Activated T-cell treated with anti-CD3 and anti-CD28 coated beads, Interleukin-2, amount 50 U/mL, for 72 hours (primary cell): Measurements from ENCODE around the gene C19orf25. TPM values are rescaled to one million over a fixed set of nuclear protein-coding genes. Genes with fewer than 3 reads are reported as not detected.
A peak's percentile ranks its signal among the peaks of the same experiment; 100 is the strongest.

ENCODE experiments used
- ATAC-seq, 2 donors: fragments of 150-1000 bp; cut with Tn5 transposase; replicated peaks in 1 of 2; 2 replicates each; pipeline ENCODE4 v1.10.0; 2021; ENCODE audit warnings: moderate library complexity in 2 of 2, mild to moderate bottlenecking in 1 of 2
- DNase-seq, 2 donors: peaks; one replicate each; pipeline ENCODE4 v3.0.0; 2021 to 2022; ENCODE audit warnings: mixed read lengths in 1 of 2
- H3K27ac Mint-ChIP-seq: one replicate; pipeline ENCODE4 v1.8.0; 2022; ENCODE audit warnings: mild to moderate bottlenecking, moderate library complexity, mixed read lengths
- H3K27me3 Mint-ChIP-seq: one replicate; pipeline ENCODE4 v1.8.0; 2022; ENCODE audit warnings: low read depth, mixed read lengths
- H3K36me3 Mint-ChIP-seq, 2 donors: one replicate each; pipeline ENCODE4 v1.8.0; 2022; ENCODE audit warnings: mixed read lengths in 2 of 2, mild to moderate bottlenecking in 1 of 2; ENCODE audit not compliant: insufficient read depth in 2 of 2
- H3K4me1 Mint-ChIP-seq: one replicate; pipeline ENCODE4 v1.8.0; 2022; ENCODE audit warnings: low read depth, mixed read lengths
- H3K4me3 Mint-ChIP-seq, 2 donors: one replicate each; pipeline ENCODE4 v1.8.0; 2022; ENCODE audit warnings: mild to moderate bottlenecking in 2 of 2, mixed read lengths in 2 of 2, moderate library complexity in 2 of 2
- H3K9me3 Mint-ChIP-seq, 2 donors: one replicate each; pipeline ENCODE4 v1.8.0; 2022; ENCODE audit warnings: mixed read lengths in 2 of 2
- total RNA-seq, 2 donors: library from RNA; stranded (reverse); gene quantifications; one replicate each; pipeline ENCODE4 v1.2.3, GENCODE V29; 2022

Gene C19orf25
- total RNA-seq: 10 to 100 TPM; 28.1 to 31.7 TPM

- peak within 1 kb of the TSS; percentile 77 for H3K27ac Mint-ChIP-seq
- H3K4me1 Mint-ChIP-seq: peaks cover 31% of the 10 kb centered on the region
- ATAC-seq (peak; percentile 98 to 99), DNase-seq (peak; percentile 96 to 97)
- H3K36me3 Mint-ChIP-seq: peaks cover 2 to 6% of the 10 kb centered on the region in 2 donors
- H3K4me3 Mint-ChIP-seq: peak within 1 kb of the TSS; percentile 90 to 99
- no peaks in the 10 kb centered on the region for H3K27me3 Mint-ChIP-seq
- H3K9me3 Mint-ChIP-seq: no peaks in the 10 kb centered on the region
Observed at GRCh38 chr19:1478934-1479707, at the start of gene C19orf25. C19orf25 (minus strand) TSS chr19:1479215; CDS start chr19:1478903, 312 bp downstream.

- no peak for ATAC-seq
Observed at GRCh38 chr19:1527650-1528309, 48.8 kb upstream of the C19orf25 start.

GRCh38 chr19:1526979-1527649 lies 48.1 kb upstream of the C19orf25 start:
- Mint-ChIP-seq H3K27me3 (peaks cover 30% of the 10 kb centered on the region), H3K27ac (no peak overlapping the region), H3K36me3 (peaks cover 0 to 5% of the 10 kb centered on the region in 2 donors), H3K4me3 (no peak overlapping the region), H3K4me1 (peaks cover 6% of the 10 kb centered on the region), H3K9me3 (no peaks in the 10 kb centered on the region)
- ATAC-seq (no peak), DNase-seq (no peak)

More at GRCh38 chr19:1527650-1528309, 48.8 kb upstream of the C19orf25 start:
- H3K27me3 Mint-ChIP-seq: peaks cover 29% of the 10 kb centered on the region
- peaks cover 0 to 5% of the 10 kb centered on the region in 2 donors for H3K36me3 Mint-ChIP-seq
- H3K9me3 Mint-ChIP-seq: no peaks in the 10 kb centered on the region
- peaks cover 6% of the 10 kb centered on the region for H3K4me1 Mint-ChIP-seq
- no peak for DNase-seq
- H3K27ac Mint-ChIP-seq: no peak overlapping the region
- H3K4me3 Mint-ChIP-seq: no peak overlapping the region

- Mint-ChIP-seq H3K36me3 (peaks cover 0 to 5% of the 10 kb centered on the region in 2 donors), H3K27ac (no peak overlapping the region), H3K4me1 (peaks cover 6% of the 10 kb centered on the region), H3K27me3 (peaks cover 34% of the 10 kb centered on the region), H3K4me3 (no peak overlapping the region), H3K9me3 (no peaks in the 10 kb centered on the region)
- ATAC-seq (no peak), DNase-seq (no peak)
Observed at GRCh38 chr19:1526066-1526778, 47.2 kb upstream of the C19orf25 start.

GRCh38 chr19:1525343-1525742 lies 46.3 kb upstream of the C19orf25 start:
- H3K4me3 Mint-ChIP-seq: no peak overlapping the region
- no peaks in the 10 kb centered on the region for H3K9me3 Mint-ChIP-seq
- peaks cover 34% of the 10 kb centered on the region for H3K27me3 Mint-ChIP-seq
- peaks cover 0 to 5% of the 10 kb centered on the region in 2 donors for H3K36me3 Mint-ChIP-seq
- no peak for ATAC-seq
- H3K4me1 Mint-ChIP-seq: peaks cover 6% of the 10 kb centered on the region
- DNase-seq: no peak
- no peak overlapping the region for H3K27ac Mint-ChIP-seq

GRCh38 chr19:1524972-1525325 lies 45.9 kb upstream of the C19orf25 start:
- H3K4me3 Mint-ChIP-seq: no peak overlapping the region
- peaks cover 6% of the 10 kb centered on the region for H3K4me1 Mint-ChIP-seq
- peaks cover 34% of the 10 kb centered on the region for H3K27me3 Mint-ChIP-seq
- no peak overlapping the region for H3K27ac Mint-ChIP-seq
- DNase-seq: no peak
- peaks cover 0 to 5% of the 10 kb centered on the region in 2 donors for H3K36me3 Mint-ChIP-seq
- ATAC-seq: no peak
- H3K9me3 Mint-ChIP-seq: no peaks in the 10 kb centered on the region

GRCh38 chr19:1524287-1524971 lies 45.4 kb upstream of the C19orf25 start:
- H3K36me3 Mint-ChIP-seq: peaks cover 0 to 5% of the 10 kb centered on the region in 2 donors
- H3K27ac Mint-ChIP-seq: no peak overlapping the region
- DNase-seq: no peak
- H3K27me3 Mint-ChIP-seq: peaks cover 34% of the 10 kb centered on the region
- H3K4me1 Mint-ChIP-seq: peaks cover 6% of the 10 kb centered on the region
- no peaks in the 10 kb centered on the region for H3K9me3 Mint-ChIP-seq
- no peak for ATAC-seq
- peak overlapping the region in 1 of 2 donors; percentile 46 for H3K4me3 Mint-ChIP-seq

- H3K27ac Mint-ChIP-seq: no peak within 1 kb of the TSS
- DNase-seq: no peak
- H3K27me3 Mint-ChIP-seq: peaks cover 34% of the 10 kb centered on the region
- peak within 1 kb of the TSS in 1 of 2 donors; percentile 46 for H3K4me3 Mint-ChIP-seq
- H3K4me1 Mint-ChIP-seq: peaks cover 6% of the 10 kb centered on the region
- no peak for ATAC-seq
- no peaks in the 10 kb centered on the region for H3K9me3 Mint-ChIP-seq
- H3K36me3 Mint-ChIP-seq: peaks cover 0 to 5% of the 10 kb centered on the region in 2 donors
Observed at GRCh38 chr19:1523412-1524286, 44.6 kb upstream of the C19orf25 start, which contains the start of gene PLK5. PLK5 (plus strand) TSS chr19:1524077; CDS start chr19:1526997, 2,920 bp downstream.

- Mint-ChIP-seq H3K27ac (no peak overlapping the region), H3K4me1 (peaks cover 6% of the 10 kb centered on the region), H3K4me3 (no peak overlapping the region), H3K36me3 (peaks cover 0 to 5% of the 10 kb centered on the region in 2 donors), H3K27me3 (peaks cover 34% of the 10 kb centered on the region), H3K9me3 (no peaks in the 10 kb centered on the region)
- DNase-seq (no peak), ATAC-seq (no peak)
Observed at GRCh38 chr19:1522838-1523237, 43.8 kb upstream of the C19orf25 start.

- H3K9me3 Mint-ChIP-seq: no peaks in the 10 kb centered on the region
- H3K27ac Mint-ChIP-seq: no peak overlapping the region
- no peak for DNase-seq
- peaks cover 6% of the 10 kb centered on the region for H3K4me1 Mint-ChIP-seq
- H3K4me3 Mint-ChIP-seq: no peak overlapping the region
- H3K27me3 Mint-ChIP-seq: peaks cover 34% of the 10 kb centered on the region
- peaks cover 0 to 5% of the 10 kb centered on the region in 2 donors for H3K36me3 Mint-ChIP-seq
- ATAC-seq: no peak
Observed at GRCh38 chr19:1522061-1522460, 43.0 kb upstream of the C19orf25 start.

GRCh38 chr19:1521636-1522035 lies 42.6 kb upstream of the C19orf25 start:
- H3K36me3 Mint-ChIP-seq: peaks cover 0 to 5% of the 10 kb centered on the region in 2 donors
- peaks cover 34% of the 10 kb centered on the region for H3K27me3 Mint-ChIP-seq

More at GRCh38 chr19:1521636-1522035, 42.6 kb upstream of the C19orf25 start:
- Mint-ChIP-seq H3K4me1 (peaks cover 6% of the 10 kb centered on the region), H3K4me3 (no peak overlapping the region), H3K9me3 (no peaks in the 10 kb centered on the region), H3K27ac (no peak overlapping the region)
- DNase-seq (no peak), ATAC-seq (no peak)
